ENCODE results near the gene PFKL.

DNA sequence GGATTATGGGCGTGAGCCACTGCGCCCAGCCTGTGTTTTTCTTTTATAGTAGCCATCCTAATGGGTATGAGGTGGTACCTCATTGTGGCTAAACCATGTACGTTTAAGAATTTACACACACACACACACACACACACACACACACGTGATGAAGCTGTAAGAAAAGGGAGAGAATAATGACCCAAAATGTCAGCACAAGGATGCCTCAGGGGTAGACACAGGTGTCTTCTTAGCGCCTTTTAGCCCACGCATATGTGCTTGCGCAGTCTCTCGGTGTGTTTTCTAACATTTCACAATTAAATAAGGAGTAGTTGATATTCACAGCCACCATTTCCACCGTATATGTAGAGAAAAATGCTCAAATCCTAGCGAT, 782 bp upstream of the PFKL start:
- no peak for TF ChIP-seq EZH2 (IDR thresholded peaks at IDR 0.05; ENCODE audit: low read depth)
- TF ChIP-seq, protein P1, sequence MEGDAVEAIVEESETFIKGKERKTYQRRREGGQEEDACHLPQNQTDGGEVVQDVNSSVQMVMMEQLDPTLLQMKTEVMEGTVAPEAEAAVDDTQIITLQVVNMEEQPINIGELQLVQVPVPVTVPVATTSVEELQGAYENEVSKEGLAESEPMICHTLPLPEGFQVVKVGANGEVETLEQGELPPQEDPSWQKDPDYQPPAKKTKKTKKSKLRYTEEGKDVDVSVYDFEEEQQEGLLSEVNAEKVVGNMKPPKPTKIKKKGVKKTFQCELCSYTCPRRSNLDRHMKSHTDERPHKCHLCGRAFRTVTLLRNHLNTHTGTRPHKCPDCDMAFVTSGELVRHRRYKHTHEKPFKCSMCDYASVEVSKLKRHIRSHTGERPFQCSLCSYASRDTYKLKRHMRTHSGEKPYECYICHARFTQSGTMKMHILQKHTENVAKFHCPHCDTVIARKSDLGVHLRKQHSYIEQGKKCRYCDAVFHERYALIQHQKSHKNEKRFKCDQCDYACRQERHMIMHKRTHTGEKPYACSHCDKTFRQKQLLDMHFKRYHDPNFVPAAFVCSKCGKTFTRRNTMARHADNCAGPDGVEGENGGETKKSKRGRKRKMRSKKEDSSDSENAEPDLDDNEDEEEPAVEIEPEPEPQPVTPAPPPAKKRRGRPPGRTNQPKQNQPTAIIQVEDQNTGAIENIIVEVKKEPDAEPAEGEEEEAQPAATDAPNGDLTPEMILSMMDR (conservative IDR thresholded peaks at IDR 0.05): no peak

Measured in PC-9 (cell line).